ENCODE measurements around the gene CNBP. TPM values are rescaled to one million over a fixed set of nuclear protein-coding genes. Genes with fewer than 3 reads are reported as not detected.

CNBP gene
- total RNA-seq, 1 donor from 2014 or later = 138 TPM

DNA sequence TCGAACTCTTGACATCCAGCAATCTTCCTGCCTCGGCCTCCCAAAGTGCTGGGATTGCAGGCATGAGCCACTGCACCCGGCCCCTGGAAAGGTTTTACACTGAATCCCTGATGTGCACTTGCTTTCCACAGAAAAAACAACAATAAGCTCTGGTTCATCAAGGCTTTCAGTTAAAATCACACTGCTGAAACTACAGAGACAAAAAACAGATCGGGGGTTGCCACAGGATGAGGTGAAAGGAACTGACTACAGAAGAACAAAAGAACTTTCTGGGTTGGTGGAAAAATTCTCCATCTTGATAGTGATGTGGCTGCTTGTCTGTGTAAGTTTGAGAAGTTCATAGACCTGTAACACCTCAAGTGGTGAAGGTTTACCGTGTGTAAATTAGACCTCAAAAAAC is 65.0 kb downstream of the CNBP start:
- H3K36me3 Mint-ChIP-seq (ENCODE audit: low read depth) = peaks cover 5% of the 10 kb centered on the region
- H3K4me1 Mint-ChIP-seq (ENCODE audit: low read depth) = peaks cover 43% of the 10 kb centered on the region
- no peak overlapping the region for H3K4me3 Mint-ChIP-seq (ENCODE audit: unreplicated experiment)
- H3K9me3 Mint-ChIP-seq (ENCODE audit: low read depth) = no peaks in the 10 kb centered on the region
- no peaks in the 10 kb centered on the region for H3K27me3 Mint-ChIP-seq (ENCODE audit: low read depth)
- DNase-seq (ENCODE audit: low spot score) = no peak
- TF ChIP-seq, protein P1, sequence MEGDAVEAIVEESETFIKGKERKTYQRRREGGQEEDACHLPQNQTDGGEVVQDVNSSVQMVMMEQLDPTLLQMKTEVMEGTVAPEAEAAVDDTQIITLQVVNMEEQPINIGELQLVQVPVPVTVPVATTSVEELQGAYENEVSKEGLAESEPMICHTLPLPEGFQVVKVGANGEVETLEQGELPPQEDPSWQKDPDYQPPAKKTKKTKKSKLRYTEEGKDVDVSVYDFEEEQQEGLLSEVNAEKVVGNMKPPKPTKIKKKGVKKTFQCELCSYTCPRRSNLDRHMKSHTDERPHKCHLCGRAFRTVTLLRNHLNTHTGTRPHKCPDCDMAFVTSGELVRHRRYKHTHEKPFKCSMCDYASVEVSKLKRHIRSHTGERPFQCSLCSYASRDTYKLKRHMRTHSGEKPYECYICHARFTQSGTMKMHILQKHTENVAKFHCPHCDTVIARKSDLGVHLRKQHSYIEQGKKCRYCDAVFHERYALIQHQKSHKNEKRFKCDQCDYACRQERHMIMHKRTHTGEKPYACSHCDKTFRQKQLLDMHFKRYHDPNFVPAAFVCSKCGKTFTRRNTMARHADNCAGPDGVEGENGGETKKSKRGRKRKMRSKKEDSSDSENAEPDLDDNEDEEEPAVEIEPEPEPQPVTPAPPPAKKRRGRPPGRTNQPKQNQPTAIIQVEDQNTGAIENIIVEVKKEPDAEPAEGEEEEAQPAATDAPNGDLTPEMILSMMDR (IDR thresholded peaks at IDR 0.05) = no peak
- H3K27ac Mint-ChIP-seq (ENCODE audit: unreplicated experiment) = no peak overlapping the region

Other genes with a start within 250 kb of the CNBP start
- not detected in 3 replicates for gene CFAP92, start 189.8 kb downstream of the CNBP start, total RNA-seq
- gene EFCC1, start 182.6 kb downstream of the CNBP start, total RNA-seq = 0.13 TPM in 1 of 3 replicates, not detected in the others
- gene GP9, start 123.1 kb downstream of the CNBP start, total RNA-seq = not detected in 3 replicates
- gene RAB43, start 62.1 kb downstream of the CNBP start, total RNA-seq = 19.1 to 29.7 TPM (median 26.3 TPM) in 3 replicates
- 31.3 to 44.7 TPM (median 31.9 TPM) in 3 replicates for gene ISY1, start 22.8 kb downstream of the CNBP start, total RNA-seq
- gene COPG1, start 65.7 kb upstream of the CNBP start, total RNA-seq = 269 to 342 TPM (median 276 TPM) in 3 replicates
- 21.6 to 25.9 TPM (median 22.7 TPM) in 3 replicates for gene HMCES, start 95.0 kb upstream of the CNBP start, total RNA-seq
- 0.10 TPM in 1 of 3 replicates, not detected in the others for gene EFCAB12, start 244.7 kb upstream of the CNBP start, total RNA-seq